Calu3 (cell line): ENCODE results near the gene LBR. TPM values are rescaled to one million over a fixed set of nuclear protein-coding genes. Genes with fewer than 3 reads are reported as not detected.
A peak's percentile ranks its signal among the peaks of the same experiment; 100 is the strongest.

Source experiments
- BruUV-seq: library from RNA; stranded (reverse); fragments of 400-500 nt; replicated peaks from 2 replicates; lab custom pipeline; 2021; lab: Mats Ljungman, UMichigan
- CTCF ChIA-PET: fragments of 300-600 bp; sonication (Branson Sonifier 250); formaldehyde crosslinking; loops from one replicate; lab custom pipeline; 2022; ENCODE audit warnings: antibody characterized with exemption; lab: Charles Lee
- DNase-seq: peaks from one replicate; pipeline ENCODE4 v3.0.0; 2022
- H3K27ac Mint-ChIP-seq: one replicate; pipeline ENCODE4 v1.8.0; 2022; ENCODE audit warnings: mixed read lengths; ENCODE audit not compliant: unreplicated experiment
- H3K27me3 Mint-ChIP-seq: one replicate; pipeline ENCODE4 v1.8.0; 2022; ENCODE audit warnings: mixed read lengths; ENCODE audit not compliant: unreplicated experiment
- H3K36me3 Mint-ChIP-seq: one replicate; pipeline ENCODE4 v1.8.0; 2022; ENCODE audit warnings: mild to moderate bottlenecking, moderate library complexity, mixed read lengths; ENCODE audit not compliant: insufficient read depth, unreplicated experiment
- H3K4me1 Mint-ChIP-seq: one replicate; pipeline ENCODE4 v1.8.0; 2022; ENCODE audit warnings: mild to moderate bottlenecking, low read depth, mixed read lengths; ENCODE audit not compliant: unreplicated experiment
- H3K4me3 Mint-ChIP-seq: one replicate; pipeline ENCODE4 v1.8.0; 2022; ENCODE audit warnings: mild to moderate bottlenecking, low read depth, moderate library complexity, mixed read lengths; ENCODE audit not compliant: unreplicated experiment
- H3K9me3 Mint-ChIP-seq: one replicate; pipeline ENCODE4 v1.8.0; 2022; ENCODE audit warnings: low read depth, mixed read lengths; ENCODE audit not compliant: unreplicated experiment
- CTCF ChIP-seq: fragments of 200-600 bp; IDR thresholded peaks from one replicate; pipeline ENCODE4 v1.8.0; 2022; ENCODE audit warnings: antibody characterized with exemption; ENCODE audit not compliant: unreplicated experiment
- intact Hi-C: fragments of 100-400 bp; cut with micrococcal nuclease; formaldehyde crosslinking; loops from one replicate; pipeline ENCODE4 v1.10.0; 2022; ENCODE audit not compliant: unreplicated experiment
- total RNA-seq: library from RNA; stranded (reverse); gene quantifications from 2 replicates; pipeline ENCODE4 v1.2.3, GENCODE V29; 2022

The LBR gene
- total RNA-seq, 1 experiment from 2014 or later: 183 TPM

- no peaks in the 10 kb centered on the region for H3K9me3 Mint-ChIP-seq
- peak overlapping the region; percentile 91 for H3K4me3 Mint-ChIP-seq
- H3K27ac Mint-ChIP-seq: peak overlapping the region; percentile 84
- no peak for TF ChIP-seq CTCF
- peaks cover 46% of the 10 kb centered on the region for H3K4me1 Mint-ChIP-seq
- BruUV-seq: no TSS peak
- peak; percentile 43 for DNase-seq
- CTCF ChIA-PET: interaction anchor here (0.6 to 2.2 kb wide), 6 partner anchors 16 to 542 kb away, joined by 3 to 13 read pairs (median 4); no protein-coding TSS in a partner anchor
- H3K36me3 Mint-ChIP-seq: peaks cover 72% of the 10 kb centered on the region
- no peaks in the 10 kb centered on the region for H3K27me3 Mint-ChIP-seq
- intact Hi-C loops: no loop called here
Observed at GRCh38 chr1:225425201-225425786, 2.5 kb downstream of the LBR start.

- no peak for TF ChIP-seq CTCF
- intact Hi-C loops: no loop called here
- CTCF ChIA-PET: interaction anchor here (0.6 to 2.2 kb wide), 7 partner anchors 11 to 757 kb away, joined by 3 to 13 read pairs (median 4); no protein-coding TSS in a partner anchor
- no peaks in the 10 kb centered on the region for H3K9me3 Mint-ChIP-seq
- H3K36me3 Mint-ChIP-seq: peaks cover 76% of the 10 kb centered on the region
- H3K27ac Mint-ChIP-seq: peak overlapping the region; percentile 84
- H3K4me3 Mint-ChIP-seq: peak overlapping the region; percentile 91
- no peaks in the 10 kb centered on the region for H3K27me3 Mint-ChIP-seq
- H3K4me1 Mint-ChIP-seq: peaks cover 46% of the 10 kb centered on the region
- no TSS peak for BruUV-seq
- no peak for DNase-seq
Observed at GRCh38 chr1:225424562-225425200, 3.2 kb downstream of the LBR start.

- Mint-ChIP-seq H3K4me1 (peaks cover 55% of the 10 kb centered on the region), H3K36me3 (peaks cover 75% of the 10 kb centered on the region), H3K4me3 (peak overlapping the region; percentile 69), H3K27me3 (no peaks in the 10 kb centered on the region), H3K9me3 (no peaks in the 10 kb centered on the region), H3K27ac (peak overlapping the region; percentile 84)
- TF ChIP-seq CTCF: no peak
- intact Hi-C loops: no loop called here
- no peak for DNase-seq
- no TSS peak for BruUV-seq
- CTCF ChIA-PET: interaction anchor here (1.0 to 1.6 kb wide), 2 partner anchors 10 to 18 kb away, joined by 5 to 11 read pairs; no protein-coding TSS in a partner anchor
Observed at GRCh38 chr1:225423518-225423855, 4.4 kb downstream of the LBR start.

GRCh38 chr1:225422795-225423517 is 4.9 kb downstream of the LBR start:
- no peaks in the 10 kb centered on the region for H3K27me3 Mint-ChIP-seq
- no peak for DNase-seq
- peak overlapping the region; percentile 84 for H3K27ac Mint-ChIP-seq
- no peak for TF ChIP-seq CTCF
- H3K9me3 Mint-ChIP-seq: no peaks in the 10 kb centered on the region
- H3K4me1 Mint-ChIP-seq: peaks cover 60% of the 10 kb centered on the region
- no TSS peak for BruUV-seq
- CTCF ChIA-PET: interaction anchor here (1.0 to 1.6 kb wide), 2 partner anchors 9 to 19 kb away, joined by 5 to 11 read pairs; no protein-coding TSS in a partner anchor
- peaks cover 75% of the 10 kb centered on the region for H3K36me3 Mint-ChIP-seq
- peak overlapping the region; percentile 69 for H3K4me3 Mint-ChIP-seq
- intact Hi-C loops: no loop called here
